GM19351 (cell line): ENCODE measurements around the gene C16orf86.

ENCODE experiments used
- ATAC-seq: cut with Tn5 transposase; IDR thresholded peaks from one replicate; pipeline ENCODE4 v1.9.1; 2021; ENCODE audit warnings: mild to moderate bottlenecking, moderate library complexity; ENCODE audit not compliant: unreplicated experiment

C16orf86 gene, protein sequence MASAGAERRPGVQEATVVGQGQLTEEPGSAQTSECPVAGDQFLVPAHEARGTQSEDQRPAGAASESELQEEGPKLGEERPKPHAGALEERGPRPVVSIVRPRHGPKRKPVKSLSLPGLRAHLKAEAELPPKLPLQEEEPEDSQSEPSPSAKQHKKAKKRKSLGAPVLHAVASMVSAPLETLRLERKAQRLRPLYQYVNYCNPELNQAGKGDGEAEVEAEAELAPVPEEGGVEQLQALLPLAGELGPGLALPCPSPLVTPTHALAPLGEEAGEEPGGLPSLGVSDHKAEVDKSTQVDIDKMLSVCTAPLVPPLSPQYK

DNA sequence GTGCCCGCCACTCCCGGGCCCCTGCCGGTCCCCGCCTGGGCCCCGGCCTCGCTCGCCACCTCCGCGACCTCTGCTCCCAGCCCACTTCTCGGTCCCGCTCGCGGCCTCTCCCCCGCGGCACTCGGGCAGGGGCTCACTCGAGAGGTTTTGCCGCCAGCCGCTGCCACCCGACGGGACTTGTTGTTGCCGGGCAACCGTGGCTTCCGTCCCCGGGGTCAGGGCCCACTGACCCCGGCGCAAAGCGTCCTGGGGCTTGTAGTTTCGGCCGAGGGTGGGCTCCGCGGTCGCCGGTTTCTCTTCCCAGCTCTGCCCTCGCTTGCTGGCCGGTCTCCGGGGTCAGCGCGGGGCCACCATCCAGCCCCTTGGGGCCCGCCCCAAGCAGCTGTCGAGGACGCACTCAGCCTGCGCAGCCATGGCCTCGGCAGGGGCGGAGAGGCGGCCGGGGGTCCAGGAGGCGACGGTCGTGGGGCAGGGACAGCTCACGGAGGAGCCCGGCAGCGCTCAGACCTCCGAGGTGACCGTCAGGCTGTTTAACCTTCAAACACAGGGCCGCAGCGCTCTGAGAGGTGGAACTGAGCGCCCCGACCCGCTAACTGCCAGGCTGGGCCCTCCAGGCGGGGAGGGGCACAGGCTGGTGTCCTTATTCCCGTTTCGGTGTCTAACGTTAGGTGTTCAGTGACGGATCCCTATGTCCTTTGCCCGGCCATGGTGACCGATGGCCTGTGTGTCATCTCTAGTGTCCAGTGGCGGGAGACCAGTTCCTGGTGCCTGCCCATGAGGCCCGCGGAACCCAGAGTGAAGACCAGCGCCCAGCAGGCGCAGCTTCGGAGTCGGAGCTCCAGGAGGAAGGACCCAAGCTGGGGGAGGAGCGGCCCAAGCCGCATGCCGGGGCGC is at the start of gene C16orf86, which contains the start of gene ENKD1:
Gene C16orf86, plus strand, starts transcription at position 256 of the 894 bp plus-strand sequence. Its CDS starts 157 bp downstream, at position 413.
Gene ENKD1, minus strand, starts transcription at position 192 of the 894 bp plus-strand sequence. CDS start 308 bp downstream, outside the sequence.
- peak; percentile 55 for ATAC-seq

DNA sequence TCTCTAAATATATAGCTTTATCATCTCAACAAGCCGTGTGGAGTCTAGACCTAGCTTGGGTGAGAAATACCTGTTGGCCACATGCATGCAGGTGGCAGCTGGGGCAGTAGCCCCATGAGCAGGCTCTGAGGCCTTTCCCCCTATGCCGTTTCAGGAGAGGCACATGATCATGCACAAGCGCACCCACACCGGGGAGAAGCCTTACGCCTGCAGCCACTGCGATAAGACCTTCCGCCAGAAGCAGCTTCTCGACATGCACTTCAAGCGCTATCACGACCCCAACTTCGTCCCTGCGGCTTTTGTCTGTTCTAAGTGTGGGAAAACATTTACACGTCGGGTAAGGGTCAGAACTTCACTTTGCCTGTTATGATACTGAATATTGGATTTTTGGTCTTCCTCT is 38.4 kb upstream of the C16orf86 start:
- ATAC-seq = no peak

DNA sequence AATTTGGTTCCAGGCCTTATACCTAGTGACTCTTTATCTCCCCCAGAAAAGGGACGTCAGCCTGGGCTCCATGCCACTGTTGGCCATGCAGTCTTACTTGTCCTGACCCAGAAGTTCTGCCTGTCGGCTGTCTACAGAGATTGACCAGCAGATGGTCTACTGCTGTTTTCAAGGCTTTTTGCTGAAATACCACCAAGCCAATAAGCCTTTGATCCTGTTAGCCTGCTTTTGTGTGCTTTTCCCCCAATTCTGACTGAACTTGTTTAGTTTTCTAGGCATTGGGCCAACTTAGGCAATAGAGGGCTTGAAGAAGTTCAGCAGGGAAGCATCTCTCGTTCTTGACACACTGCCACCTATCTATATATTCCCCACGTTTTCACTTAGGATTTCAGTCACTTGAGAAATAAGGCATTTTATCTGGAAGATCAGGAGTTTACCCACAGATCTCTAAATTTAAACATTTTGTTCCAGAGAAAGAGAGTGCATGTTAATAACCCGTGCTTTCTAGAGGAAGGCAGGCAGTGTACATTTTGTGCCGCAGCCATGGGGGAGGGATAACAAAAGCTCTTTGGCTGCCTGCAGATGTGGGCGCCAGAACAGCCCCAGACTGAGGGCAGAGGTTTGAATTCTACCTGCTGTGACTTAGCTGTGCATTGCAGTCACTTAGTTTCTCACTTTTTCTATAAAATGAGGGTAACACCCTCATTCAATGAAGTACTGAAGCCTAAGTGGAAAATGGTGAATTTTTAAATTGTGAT is 34.0 kb upstream of the C16orf86 start:
- ATAC-seq = no peak

DNA sequence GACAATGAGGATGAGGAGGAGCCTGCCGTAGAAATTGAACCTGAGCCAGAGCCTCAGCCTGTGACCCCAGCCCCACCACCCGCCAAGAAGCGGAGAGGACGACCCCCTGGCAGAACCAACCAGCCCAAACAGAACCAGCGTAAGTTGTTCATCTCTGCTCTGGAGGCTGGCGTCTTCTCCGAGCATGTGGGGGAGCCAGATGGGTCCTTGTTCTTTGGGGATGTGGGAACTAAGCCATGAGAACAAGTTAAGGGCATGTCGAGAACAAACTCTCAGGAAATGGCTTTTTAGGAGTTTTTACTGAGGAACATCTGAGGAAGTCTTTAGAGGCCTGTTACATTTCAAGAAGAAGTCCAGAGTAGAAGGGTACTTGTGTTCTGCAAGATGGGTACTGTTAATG is 29.9 kb upstream of the C16orf86 start:
- ATAC-seq = no peak

DNA sequence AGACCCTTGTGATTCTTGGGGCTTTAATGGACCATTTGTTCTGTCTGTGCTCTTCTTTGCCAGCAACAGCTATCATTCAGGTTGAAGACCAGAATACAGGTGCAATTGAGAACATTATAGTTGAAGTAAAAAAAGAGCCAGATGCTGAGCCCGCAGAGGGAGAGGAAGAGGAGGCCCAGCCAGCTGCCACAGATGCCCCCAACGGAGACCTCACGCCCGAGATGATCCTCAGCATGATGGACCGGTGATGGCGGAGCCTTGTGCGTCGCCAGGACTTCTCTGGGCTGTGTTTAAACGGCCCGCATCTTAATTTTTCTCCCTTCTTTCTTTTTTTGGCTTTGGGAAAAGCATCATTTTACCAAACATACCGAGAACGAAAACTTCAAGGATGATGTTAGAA is 29.0 kb upstream of the C16orf86 start:
- ATAC-seq = no peak

DNA sequence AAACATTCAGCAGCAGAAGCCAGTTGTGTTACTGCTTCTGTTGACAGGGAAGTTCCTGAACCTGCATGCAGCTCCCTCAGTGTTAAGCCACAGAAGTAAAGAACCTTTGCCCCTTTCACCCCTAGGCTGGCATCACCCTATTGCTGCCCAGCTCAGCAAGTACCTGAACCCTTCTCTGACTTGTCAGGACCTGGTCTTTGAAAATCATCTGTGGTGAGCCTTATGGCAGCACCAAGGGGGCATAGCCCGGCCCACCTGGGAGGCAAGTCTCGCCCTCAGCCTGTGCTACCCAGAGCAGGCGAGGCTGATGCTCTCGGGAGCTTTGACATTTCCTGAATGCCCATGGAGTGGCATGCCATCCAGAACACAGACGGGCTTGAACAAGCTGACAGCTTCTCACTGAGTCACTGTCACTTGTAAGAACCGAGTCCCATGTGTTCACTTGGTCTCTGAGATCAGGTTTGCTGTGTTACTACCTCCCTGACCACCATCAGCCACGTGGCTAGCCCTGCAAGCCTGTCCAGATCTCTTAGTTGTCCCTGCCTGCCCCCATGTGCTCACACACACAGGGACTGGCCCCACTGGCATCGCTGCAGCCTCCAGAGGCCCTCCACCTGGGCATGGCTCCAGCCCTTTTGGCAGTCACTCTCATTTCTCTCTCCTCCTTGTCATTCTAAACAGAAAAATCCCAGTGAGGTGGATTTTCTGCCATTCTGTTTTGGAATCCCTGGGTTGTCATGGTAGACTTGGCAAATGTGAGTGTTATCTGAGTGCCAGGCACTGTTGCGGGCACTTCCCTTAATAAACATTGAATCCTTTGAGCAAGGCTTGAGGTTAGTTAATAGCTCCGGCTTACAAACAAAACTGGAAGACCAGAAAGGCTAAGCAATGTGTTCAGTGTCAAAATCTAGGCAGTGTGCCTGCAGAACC is 24.6 kb upstream of the C16orf86 start:
- no peak for ATAC-seq

DNA sequence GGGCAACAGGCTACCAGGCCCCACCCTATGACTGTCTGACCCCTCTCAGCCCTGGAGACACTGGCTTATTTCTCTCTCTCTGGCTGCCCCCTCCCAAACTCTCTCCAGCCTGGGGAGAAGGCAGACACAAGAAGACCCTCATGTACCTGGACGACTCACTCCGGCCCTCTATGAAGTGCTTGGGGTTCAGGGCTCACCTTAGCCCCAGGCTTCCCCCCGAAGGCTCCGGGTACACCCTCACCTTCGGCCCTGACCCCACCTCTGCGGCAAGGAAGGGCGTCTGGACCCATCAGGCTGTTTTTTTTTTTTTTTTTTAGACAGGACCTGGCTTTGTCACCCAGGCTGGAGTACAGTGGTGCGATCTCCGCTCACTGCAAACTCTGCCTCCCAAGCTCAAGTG is 22.6 kb upstream of the C16orf86 start:
- ATAC-seq = no peak

DNA sequence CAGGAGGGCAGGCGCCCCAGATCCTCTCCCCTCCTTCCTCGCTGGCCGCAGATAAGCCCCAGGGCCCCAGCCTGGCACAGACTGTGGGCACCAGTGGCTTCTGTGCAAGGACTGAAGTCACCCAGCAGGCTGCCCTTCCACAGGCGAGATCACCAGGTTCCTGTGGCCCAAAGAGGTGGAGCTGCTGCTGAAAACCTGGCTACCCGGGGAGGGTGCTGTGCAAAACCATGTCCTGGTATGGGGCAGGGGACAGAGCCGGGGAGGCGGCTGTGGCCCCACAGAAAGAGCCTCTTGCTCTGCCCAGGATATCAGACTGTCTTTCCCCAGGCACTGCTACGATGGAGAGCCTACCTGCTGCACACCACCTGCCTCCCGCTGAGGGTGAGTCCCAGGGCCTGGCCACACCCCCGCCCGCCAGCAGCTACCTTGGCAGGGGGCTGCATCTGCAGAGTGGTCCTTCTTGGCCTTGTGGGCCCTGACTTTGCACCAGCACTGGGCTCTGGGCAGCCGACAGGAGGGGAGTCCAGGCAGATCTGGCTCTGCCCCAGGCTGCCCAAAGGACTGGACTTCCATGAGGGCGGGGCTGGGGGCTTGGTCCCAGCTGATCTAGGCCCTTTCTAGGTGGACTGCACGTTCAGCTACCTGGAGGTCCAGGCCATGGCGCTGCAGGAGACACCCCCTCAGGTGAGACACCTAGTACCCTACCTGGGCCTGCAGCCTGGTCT is 21.1 kb upstream of the C16orf86 start:
- peak; percentile 14 for ATAC-seq

DNA sequence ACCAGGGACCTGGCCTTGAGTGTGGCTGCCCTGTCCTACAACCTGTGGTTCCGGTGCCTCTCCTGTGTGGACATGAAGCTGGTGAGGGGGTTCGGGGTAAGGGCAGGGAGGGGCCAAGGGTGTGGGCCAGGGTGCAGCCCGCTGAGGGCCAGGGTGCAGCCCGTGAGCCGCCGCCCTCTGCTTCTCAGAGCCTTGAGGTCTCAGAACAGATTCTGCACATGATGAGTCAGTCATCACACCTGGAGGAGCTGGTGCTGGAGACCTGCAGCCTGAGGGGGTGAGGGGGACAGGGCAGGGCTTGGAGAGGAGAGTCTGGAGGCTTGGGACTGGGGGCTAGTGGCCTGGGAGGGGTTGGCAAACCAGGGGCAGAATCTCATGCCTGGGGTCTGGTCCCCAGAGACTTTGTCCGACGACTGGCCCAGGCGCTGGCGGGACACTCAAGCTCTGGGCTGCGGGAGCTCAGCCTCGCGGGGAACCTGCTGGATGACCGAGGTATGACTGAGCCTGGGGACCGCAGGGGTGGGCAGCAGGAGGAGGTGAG is 19.4 kb upstream of the C16orf86 start:
- ATAC-seq = no peak

DNA sequence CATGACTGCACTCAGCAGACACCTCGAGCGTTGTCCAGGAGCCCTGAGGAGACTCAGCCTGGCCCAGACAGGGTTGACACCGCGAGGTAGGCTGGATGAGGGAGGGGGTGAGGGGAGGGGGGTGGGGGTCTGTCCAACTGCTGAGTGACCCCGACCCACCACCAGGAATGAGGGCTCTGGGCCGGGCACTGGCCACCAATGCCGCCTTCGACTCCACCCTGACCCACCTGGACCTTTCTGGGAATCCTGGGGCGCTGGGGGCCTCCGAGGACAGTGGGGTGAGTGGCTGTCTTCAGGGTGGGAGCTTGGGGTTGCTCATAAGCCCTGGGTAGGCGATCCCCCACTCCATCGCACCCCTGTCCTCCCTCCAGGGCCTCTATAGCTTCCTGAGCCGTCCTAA is 18.9 kb upstream of the C16orf86 start:
- no peak for ATAC-seq

DNA sequence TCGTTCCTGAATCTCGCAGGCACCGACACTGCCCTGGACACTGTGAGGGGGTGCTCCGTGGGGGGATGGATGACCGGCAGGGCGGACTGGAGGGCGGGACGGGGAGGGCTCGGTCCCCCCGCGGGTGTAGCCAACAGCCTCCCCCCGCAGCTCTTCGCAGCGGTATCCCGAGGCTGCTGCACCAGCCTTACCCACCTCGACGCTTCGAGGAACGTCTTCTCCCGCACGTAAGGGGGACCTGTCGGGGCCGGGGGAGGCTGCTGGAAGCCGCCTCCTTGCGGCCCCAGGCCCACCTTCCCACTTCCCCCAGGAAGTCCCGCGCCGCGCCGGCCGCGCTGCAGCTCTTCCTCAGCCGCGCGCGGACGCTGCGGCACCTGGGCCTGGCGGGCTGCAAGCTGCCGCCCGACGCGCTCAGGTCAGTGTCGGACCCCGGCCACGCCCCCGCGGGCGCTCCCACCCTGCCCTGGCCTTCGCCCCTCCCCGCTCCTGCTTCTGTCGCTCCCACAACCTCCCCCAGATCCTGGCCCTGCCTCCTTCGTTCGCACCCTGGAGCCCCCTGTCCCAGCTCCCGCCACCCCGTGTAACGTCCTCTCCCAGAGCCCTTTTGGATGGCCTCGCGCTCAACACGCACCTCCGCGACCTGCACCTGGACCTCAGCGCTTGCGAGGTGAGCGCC is 18.4 kb upstream of the C16orf86 start:
- ATAC-seq = no peak

DNA sequence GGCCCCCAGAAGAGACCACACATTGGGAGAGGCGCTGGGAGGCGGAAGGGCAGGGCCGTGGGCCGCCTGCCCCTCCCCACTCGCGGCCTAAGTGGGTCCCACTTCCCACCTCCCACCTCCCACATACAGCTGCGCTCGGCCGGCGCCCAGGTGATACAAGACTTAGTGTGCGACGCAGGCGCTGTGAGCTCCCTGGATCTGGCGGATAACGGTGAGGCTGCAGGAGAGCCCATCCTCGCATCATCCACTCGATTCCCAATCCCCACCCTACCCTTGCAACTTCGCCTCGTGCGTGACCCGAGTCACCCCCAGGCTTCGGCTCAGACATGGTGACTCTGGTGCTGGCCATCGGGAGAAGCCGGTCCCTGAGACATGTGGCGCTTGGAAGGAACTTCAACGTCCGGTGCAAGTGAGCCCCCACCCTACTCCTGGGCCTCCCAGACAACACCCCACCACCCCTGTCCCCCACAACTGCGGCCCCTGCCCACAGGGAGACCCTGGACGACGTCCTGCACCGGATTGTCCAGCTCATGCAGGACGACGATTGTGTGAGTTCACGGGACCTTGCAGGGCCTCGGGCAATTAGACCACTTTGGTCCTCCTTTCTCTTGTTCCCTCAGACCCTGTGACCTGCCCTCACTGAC is 17.7 kb upstream of the C16orf86 start:
- ATAC-seq = no peak

DNA sequence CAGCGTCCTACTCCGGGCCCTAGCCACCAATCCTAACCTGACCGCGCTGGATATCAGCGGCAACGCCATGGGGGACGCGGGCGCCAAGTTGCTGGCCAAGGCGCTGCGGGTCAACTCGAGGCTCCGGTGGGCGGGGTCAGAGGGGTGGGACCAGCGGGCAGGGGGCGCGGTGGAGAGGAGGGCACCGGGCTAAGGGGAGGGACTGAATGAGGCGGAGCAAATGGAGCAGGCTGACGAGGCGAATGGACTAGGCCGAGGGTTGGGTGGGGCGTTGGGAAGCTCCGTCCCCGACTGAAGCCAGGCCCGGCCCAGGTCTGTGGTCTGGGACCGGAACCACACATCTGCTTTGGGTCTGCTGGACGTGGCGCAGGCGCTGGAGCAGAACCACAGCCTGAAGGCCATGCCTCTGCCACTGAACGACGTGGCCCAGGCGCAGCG is 17.1 kb upstream of the C16orf86 start:
- no peak for ATAC-seq

DNA sequence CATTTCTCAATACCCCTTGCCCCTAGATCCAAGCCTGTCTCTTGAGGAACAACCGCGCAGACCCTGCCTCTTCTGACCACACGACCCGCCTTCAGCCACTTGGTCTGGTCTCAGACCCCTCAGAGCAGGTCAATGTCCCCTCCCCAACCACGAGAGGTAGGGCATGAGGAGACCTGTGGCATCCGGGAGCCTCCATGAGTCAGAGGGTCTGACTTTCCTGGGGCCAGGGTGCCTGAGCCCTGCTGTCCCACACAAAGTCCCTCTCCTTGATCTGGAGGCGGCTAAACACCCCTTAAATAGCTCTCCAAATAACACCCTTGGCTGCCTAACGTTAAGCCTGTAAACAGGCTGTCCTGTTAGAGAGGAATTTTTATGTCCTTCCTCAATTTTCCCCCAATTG is 16.6 kb upstream of the C16orf86 start:
- no peak for ATAC-seq

DNA sequence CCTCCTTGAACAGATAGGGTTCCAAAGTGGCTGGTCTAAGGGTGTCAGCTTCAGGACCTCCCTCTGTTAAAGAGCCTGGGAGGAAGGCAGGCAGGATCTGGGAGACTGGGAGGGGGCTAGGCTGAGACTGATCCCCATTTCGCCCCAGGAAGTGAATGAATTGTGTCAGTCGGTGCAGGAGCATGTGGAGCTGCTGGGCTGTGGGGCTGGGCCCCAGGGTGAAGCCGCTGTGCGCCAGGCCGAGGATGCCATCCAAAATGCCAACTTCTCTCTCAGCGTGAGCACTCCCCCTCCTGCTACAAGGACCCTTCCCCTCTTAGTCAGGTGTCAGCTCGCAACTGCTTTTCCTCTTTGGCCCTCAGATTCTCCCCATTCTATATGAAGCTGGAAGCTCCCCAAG is 15.6 kb upstream of the C16orf86 start:
- no peak for ATAC-seq

DNA sequence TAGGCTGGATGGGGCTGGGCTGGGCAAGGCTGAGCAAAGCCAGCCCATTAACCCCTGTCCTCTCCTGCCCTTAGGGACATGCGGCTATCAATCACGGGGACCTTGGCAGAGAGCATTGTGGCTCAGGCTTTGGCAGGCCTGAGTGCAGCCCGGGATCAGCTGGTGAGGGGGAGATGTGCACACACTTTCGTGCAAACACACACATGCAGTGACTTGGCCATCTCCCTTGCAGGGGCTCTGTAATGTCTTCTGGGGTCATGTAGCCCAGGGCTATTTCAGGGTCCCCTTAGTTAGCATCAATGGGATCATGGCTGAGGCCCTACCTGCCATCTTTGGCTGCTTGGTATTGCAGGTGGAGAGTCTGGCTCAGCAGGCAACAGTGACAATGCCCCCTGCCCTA is 14.8 kb upstream of the C16orf86 start:
- ATAC-seq = no peak

DNA sequence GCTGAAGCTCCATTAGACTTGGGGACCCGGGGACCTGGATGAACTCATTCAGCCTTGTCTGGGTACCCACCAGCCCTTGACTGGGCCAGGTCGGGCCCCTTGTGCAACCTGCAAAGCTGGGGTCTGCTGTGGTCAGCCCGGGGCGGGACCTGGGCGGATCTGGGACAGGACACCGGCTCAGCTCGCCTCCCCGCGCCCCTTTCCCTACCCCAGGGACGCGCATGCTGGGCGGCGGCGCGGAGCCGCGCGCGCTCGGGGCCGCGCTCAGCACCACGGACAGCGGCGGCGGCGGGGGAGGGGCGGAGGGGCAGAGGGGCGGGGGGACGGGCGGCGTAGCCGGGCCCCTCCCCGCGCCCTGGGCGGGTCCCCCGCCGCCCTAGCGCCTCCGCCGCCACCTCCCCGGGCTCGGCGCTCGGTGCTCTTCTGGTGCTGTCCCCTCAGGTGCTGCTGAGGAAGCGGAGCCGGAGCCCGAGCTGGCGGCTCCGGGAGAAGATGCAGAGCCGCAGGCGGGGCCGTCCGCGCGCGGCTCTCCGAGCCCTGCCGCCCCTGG is 14.0 kb upstream of the C16orf86 start:
- ATAC-seq = no peak
